HepG2 (cell line): ENCODE results near the gene PLEKHS1. TPM values are rescaled to one million over a fixed set of nuclear protein-coding genes. Genes with fewer than 3 reads are reported as not detected.

Source experiments
- ATAC-seq: fragments of 200-7000 bp; cut with Tn5 transposase; 3 replicates; pipeline ENCODE4 v1.9.1; 2020; ENCODE audit warnings: mild to moderate bottlenecking, moderate library complexity
- BruUV-seq: library from RNA; stranded (reverse); fragments of 400-500 nt; replicated peaks from 2 replicates; lab custom pipeline; 2021; lab: Mats Ljungman, UMichigan
- CTCF ChIA-PET: fragments of 300-600 bp; formaldehyde crosslinking; extraction: SDS; loops from one replicate; lab custom pipeline; 2021; ENCODE audit warnings: low total read pairs, inconsistent platforms, low intra/inter-chr PET ratio; lab: Yijun Ruan, JAX
- POLR2A ChIA-PET: fragments of 350-600 bp; sonication (Branson Sonifier 250); formaldehyde crosslinking; loops from one replicate; lab custom pipeline; 2020; ENCODE audit warnings: antibody characterized with exemption, inconsistent platforms; lab: Yijun Ruan, JAX
- DNase-seq: peaks from one replicate; pipeline ENCODE4 v3.0.0-alpha.2; 2015; ENCODE audit warnings: low spot score
- FAIRE-seq: peaks from 3 replicates; lab custom pipeline; 2011; peaks lifted over from hg19 to GRCh38; lab: Jason Lieb, UNC
- H2AFZ ChIP-seq: one replicate; pipeline ENCODE4 v1.6.1; 2011; ENCODE audit warnings: low read length, inconsistent platforms
- H3K27ac ChIP-seq: fragments of 300-600 bp; 3 replicates; pipeline ENCODE4 v1.8.0; 2011; ENCODE audit warnings: mixed run types, mild to moderate bottlenecking, mixed read lengths, low read length, inconsistent platforms; ENCODE audit not compliant: insufficient read depth; ENCODE audit errors: extremely low read length
- H3K27me3 ChIP-seq, 2 experiments: fragments of 200-600 bp in 1 of 2; 2 replicates in 1 of 2; 3 replicates in 1 of 2; pipeline versions ENCODE4 v1.6.0 to v1.8.0; 2011; ENCODE audit warnings: low read length in 2 of 2, mild to moderate bottlenecking in 2 of 2, moderate library complexity in 2 of 2, inconsistent platforms in 1 of 2; ENCODE audit not compliant: insufficient read depth in 2 of 2, control insufficient read depth in 1 of 2
- H3K36me3 ChIP-seq, 2 experiments: fragments of 200-600 bp in 1 of 2; replicated peaks in 1 of 2; 2 replicates in 1 of 2; 3 replicates in 1 of 2; pipeline versions ENCODE4 v1.5.1 to v1.8.0; 2011; ENCODE audit warnings: low read length in 2 of 2, inconsistent platforms in 1 of 2; ENCODE audit not compliant: insufficient read depth in 2 of 2, control insufficient read depth in 1 of 2
- H3K4me1 ChIP-seq: 2 replicates; pipeline ENCODE4 v1.5.1; 2012; ENCODE audit warnings: low read length, inconsistent platforms; ENCODE audit not compliant: insufficient read depth
- H3K4me2 ChIP-seq: 2 replicates; pipeline ENCODE4 v1.6.0; 2011; ENCODE audit warnings: low read depth, low read length, inconsistent platforms
- H3K4me3 ChIP-seq, 3 experiments: fragments of 200-600 bp in 1 of 3; sonication (generic), shearing (Covaris generic) in 1 of 3; replicated peaks in 1 of 3; 2 replicates each; pipeline ENCODE4 v1.5.1; 2011 to 2016; ENCODE audit warnings: low read length in 3 of 3, inconsistent platforms in 2 of 3, low read depth in 2 of 3, mild to moderate bottlenecking in 2 of 3, control low read depth in 1 of 3, mixed read lengths in 1 of 3; ENCODE audit not compliant: insufficient read depth in 1 of 3
- H3K79me2 ChIP-seq: one replicate; pipeline ENCODE4 v1.6.1; 2011; ENCODE audit warnings: low read length, inconsistent platforms; ENCODE audit not compliant: insufficient read depth
- H3K9ac ChIP-seq: 2 replicates; pipeline ENCODE4 v1.6.0; 2011; ENCODE audit warnings: mild to moderate bottlenecking, low read depth, low read length, inconsistent platforms; ENCODE audit not compliant: insufficient read depth
- H3K9me3 ChIP-seq: 2 replicates; pipeline ENCODE4 v1.5.1; 2012; ENCODE audit warnings: mild to moderate bottlenecking, low read length
- H4K20me1 ChIP-seq: 2 replicates; pipeline ENCODE4 v1.6.0; 2011; ENCODE audit warnings: inconsistent platforms, mild to moderate bottlenecking, low read length, moderate library complexity; ENCODE audit not compliant: insufficient read depth
- EP300 ChIP-seq, 3 experiments: sonication (generic) in 1 of 3; formaldehyde crosslinking in 1 of 3; IDR thresholded peaks; 2 replicates each; pipeline versions ENCODE4 v1.5.1 to v1.6.1; 2011 to 2020; ENCODE audit warnings: low read depth in 2 of 3, low read length in 2 of 3, borderline replicate concordance in 1 of 3, improper control_type of control experiment in 1 of 3, mild to moderate bottlenecking in 1 of 3, missing genetic modification reagents in 1 of 3, moderate library complexity in 1 of 3
- POLR2G ChIP-seq: fragments of 200-400 bp; formaldehyde crosslinking; IDR thresholded peaks from 2 replicates; pipeline ENCODE4 v1.6.1; 2018; ENCODE audit warnings: mild to moderate bottlenecking, low read depth, low read length, moderate library complexity
- THAP11 ChIP-seq: IDR thresholded peaks from 2 replicates; pipeline ENCODE4 v1.6.1; 2016; ENCODE audit warnings: missing biosample characterization, missing genetic modification reagents
- ZFP36 ChIP-seq: fragments of 150-350 bp; IDR thresholded peaks from 2 replicates; pipeline ENCODE4 v1.6.1; 2018; ENCODE audit warnings: borderline replicate concordance, low read length, low read depth; ENCODE audit not compliant: partially characterized antibody
- ZNF557 ChIP-seq: sonication (generic); formaldehyde crosslinking; IDR thresholded peaks from 2 replicates; pipeline ENCODE4 v1.4.0; 2020; ENCODE audit warnings: missing genetic modification reagents
- WGBS: methylation state at CpG from one replicate; pipeline ENCODE4 v1.1.6; 2017; ENCODE audit warnings: low lambda C conversion rate; 5-methylcytosine and 5-hydroxymethylcytosine counted together
- in situ Hi-C: cut with HindIII; loops from 2 replicates; pipeline ENCODE4 v1.10.0; 2017; ENCODE audit warnings: low pct_unique_long_range_greater_than_20kb; ENCODE audit not compliant: extremely low pct_ligation_motif_present
- intact Hi-C: fragments of 100-400 bp; cut with micrococcal nuclease; formaldehyde crosslinking; loops from one replicate; pipeline ENCODE4 v1.10.0; 2022; ENCODE audit not compliant: unreplicated experiment
- polyA plus RNA-seq, 8 experiments: library from polyadenylated mRNA; depleted of rRNA in 3 of 8; stranded (reverse) in 7 of 8; unstranded in 1 of 8; fragments of >200 nt; fragmentation: Illumina TruSeq in 4 of 8; extraction: Trizol in 4 of 8; gene quantifications; 2 replicates each; pipeline versions ENCODE4 v1.2.1 to v1.2.3, GENCODE V29; 2011 to 2016; ENCODE audit warnings: low read depth in 4 of 8, missing spikeins in 1 of 8, mixed read lengths in 1 of 8; ENCODE audit not compliant: insufficient read depth in 1 of 8
- total RNA-seq, 5 experiments: library from RNA; depleted of rRNA; stranded (reverse); fragments of >200 nt; fragmentation: Illumina TruSeq; extraction: Trizol; gene quantifications; 2 replicates each; pipeline ENCODE4 v1.2.3, GENCODE V29; 2016; ENCODE audit warnings: low read depth in 1 of 5
- TF ChIP-seq, protein P1 (sequence below): sonication (generic); formaldehyde crosslinking; IDR thresholded peaks from 2 replicates; pipeline ENCODE4 v1.4.0; 2020; ENCODE audit warnings: mild to moderate bottlenecking, low read depth, missing genetic modification reagents
- TF ChIP-seq, protein P2 (sequence below): sonication (generic); formaldehyde crosslinking; IDR thresholded peaks from 2 replicates; pipeline ENCODE4 v1.5.0; 2020; ENCODE audit warnings: mild to moderate bottlenecking, missing genetic modification reagents, borderline replicate concordance

PLEKHS1 gene
- total and polyA plus RNA-seq, 2 of the 13 experiments (the other 11 are each of a cell fraction or from before 2014, with no cell fraction given), result not detected

DNA sequence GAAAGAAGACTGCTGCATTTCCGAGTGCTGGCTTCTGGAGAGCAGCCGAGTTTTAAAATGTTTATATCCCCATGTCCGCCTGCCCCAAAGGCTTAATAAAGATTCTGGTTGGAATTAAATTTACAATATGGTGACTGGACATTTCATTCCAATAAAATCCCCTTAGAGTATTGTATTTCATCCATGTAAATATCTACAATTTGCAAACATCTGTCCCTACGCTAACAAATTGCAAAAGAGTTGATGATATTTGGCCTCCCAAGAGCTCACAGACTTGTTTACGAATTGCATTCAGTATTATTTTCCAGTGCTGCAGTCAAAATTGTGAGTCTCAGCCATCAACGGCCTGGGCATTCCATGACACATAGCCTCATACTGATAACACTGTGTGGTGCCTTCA is 50.1 kb downstream of the PLEKHS1 start:
- ATAC-seq, result no peak

More for the DNA sequence above, 50.1 kb downstream of the PLEKHS1 start:
- no peak overlapping the region for H3K27ac ChIP-seq
- intact Hi-C loops, result no loop called here
- no peak for FAIRE-seq
- no peaks in the 10 kb centered on the region for H4K20me1 ChIP-seq
- 22% methylated on average over 6 of the region's 6 CpGs for WGBS
- H3K36me3 ChIP-seq, result no peaks in the 10 kb centered on the region
- no peak for DNase-seq
- ChIA-PET POLR2A (no interaction called here), CTCF (no interaction called here)
- no peak overlapping the region for H3K4me2 ChIP-seq
- BruUV-seq, result no TSS peak
- H3K9me3 ChIP-seq, result no peaks in the 10 kb centered on the region
- in situ Hi-C loops, result no loop called here
- H3K27me3 ChIP-seq, result peaks cover 0 to 3% of the 10 kb centered on the region in 2 experiments; a peak in 1 of 5 replicates
- no peaks in the 10 kb centered on the region for H3K4me1 ChIP-seq
- no peak overlapping the region for H3K4me3 ChIP-seq
- no peak for TF ChIP-seq THAP11 (CRISPR knock-in tag)
- TF ChIP-seq, protein P1, sequence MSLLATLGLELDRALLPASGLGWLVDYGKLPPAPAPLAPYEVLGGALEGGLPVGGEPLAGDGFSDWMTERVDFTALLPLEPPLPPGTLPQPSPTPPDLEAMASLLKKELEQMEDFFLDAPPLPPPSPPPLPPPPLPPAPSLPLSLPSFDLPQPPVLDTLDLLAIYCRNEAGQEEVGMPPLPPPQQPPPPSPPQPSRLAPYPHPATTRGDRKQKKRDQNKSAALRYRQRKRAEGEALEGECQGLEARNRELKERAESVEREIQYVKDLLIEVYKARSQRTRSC, result no peak
- TF ChIP-seq, protein P2, sequence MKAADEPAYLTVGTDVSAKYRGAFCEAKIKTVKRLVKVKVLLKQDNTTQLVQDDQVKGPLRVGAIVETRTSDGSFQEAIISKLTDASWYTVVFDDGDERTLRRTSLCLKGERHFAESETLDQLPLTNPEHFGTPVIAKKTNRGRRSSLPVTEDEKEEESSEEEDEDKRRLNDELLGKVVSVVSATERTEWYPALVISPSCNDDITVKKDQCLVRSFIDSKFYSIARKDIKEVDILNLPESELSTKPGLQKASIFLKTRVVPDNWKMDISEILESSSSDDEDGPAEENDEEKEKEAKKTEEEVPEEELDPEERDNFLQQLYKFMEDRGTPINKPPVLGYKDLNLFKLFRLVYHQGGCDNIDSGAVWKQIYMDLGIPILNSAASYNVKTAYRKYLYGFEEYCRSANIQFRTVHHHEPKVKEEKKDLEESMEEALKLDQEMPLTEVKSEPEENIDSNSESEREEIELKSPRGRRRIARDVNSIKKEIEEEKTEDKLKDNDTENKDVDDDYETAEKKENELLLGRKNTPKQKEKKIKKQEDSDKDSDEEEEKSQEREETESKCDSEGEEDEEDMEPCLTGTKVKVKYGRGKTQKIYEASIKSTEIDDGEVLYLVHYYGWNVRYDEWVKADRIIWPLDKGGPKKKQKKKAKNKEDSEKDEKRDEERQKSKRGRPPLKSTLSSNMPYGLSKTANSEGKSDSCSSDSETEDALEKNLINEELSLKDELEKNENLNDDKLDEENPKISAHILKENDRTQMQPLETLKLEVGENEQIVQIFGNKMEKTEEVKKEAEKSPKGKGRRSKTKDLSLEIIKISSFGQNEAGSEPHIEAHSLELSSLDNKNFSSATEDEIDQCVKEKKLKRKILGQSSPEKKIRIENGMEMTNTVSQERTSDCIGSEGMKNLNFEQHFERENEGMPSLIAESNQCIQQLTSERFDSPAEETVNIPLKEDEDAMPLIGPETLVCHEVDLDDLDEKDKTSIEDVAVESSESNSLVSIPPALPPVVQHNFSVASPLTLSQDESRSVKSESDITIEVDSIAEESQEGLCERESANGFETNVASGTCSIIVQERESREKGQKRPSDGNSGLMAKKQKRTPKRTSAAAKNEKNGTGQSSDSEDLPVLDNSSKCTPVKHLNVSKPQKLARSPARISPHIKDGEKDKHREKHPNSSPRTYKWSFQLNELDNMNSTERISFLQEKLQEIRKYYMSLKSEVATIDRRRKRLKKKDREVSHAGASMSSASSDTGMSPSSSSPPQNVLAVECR (CRISPR knock-in tag), result no peak
- no peak for TF ChIP-seq ZNF557
- no peak for TF ChIP-seq ZFP36
- no peak for TF ChIP-seq POLR2G
- no peak for TF ChIP-seq EP300 (IDR thresholded peaks at IDR 0.05; ENCODE audit: low read depth in 2 of 2, low read length in 2 of 2)
- no peak for TF ChIP-seq EP300 (CRISPR knock-in tag; IDR thresholded peaks at IDR 0.05; ENCODE audit: borderline replicate concordance)
- no peaks in the 10 kb centered on the region for H3K79me2 ChIP-seq
- H3K9ac ChIP-seq, result no peak overlapping the region
- H2AFZ ChIP-seq, result no peak overlapping the region
